HG02678 (cell line): Measurements from ENCODE around the gene FGD6.
A peak's percentile ranks its signal among the peaks of the same experiment; 100 is the strongest.
"Not testable (repeated sequence)": the region's sequence is repeated elsewhere in the genome, so short reads cannot be mapped to it uniquely, and the experiment has no call there.

Experiments
- ATAC-seq: cut with Tn5 transposase; IDR thresholded peaks from one replicate; pipeline ENCODE4 v1.9.1; 2021; ENCODE audit warnings: mild to moderate bottlenecking, moderate library complexity; ENCODE audit not compliant: unreplicated experiment

Gene FGD6

DNA sequence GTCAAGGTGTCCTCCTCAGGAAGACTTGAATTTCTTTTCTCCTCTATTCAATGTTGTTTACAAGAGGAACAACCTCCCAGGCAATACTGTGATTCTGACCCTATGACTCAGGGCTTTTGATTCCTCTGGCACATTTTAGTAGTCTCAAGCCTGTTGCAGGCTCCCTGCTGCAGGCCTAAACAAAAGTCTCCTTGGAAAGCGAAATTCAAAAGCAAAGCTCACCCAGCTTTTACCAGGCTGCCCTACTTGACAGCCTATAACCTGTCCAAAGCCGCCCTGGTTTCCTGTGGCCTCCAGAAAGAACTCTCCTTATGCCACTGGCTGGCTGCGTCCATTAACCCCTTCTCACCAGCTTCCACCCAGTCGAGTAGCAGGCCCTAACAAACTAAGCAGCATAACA is 11.6 kb downstream of the FGD6 start:
- no peak for ATAC-seq

- no peak for ATAC-seq
These were observed 12.1 kb downstream of the FGD6 start for GRCh38 chr12:95205016-95205624.

- ATAC-seq: no peak
These were observed 13.0 kb downstream of the FGD6 start for GRCh38 chr12:95204141-95204866.

DNA sequence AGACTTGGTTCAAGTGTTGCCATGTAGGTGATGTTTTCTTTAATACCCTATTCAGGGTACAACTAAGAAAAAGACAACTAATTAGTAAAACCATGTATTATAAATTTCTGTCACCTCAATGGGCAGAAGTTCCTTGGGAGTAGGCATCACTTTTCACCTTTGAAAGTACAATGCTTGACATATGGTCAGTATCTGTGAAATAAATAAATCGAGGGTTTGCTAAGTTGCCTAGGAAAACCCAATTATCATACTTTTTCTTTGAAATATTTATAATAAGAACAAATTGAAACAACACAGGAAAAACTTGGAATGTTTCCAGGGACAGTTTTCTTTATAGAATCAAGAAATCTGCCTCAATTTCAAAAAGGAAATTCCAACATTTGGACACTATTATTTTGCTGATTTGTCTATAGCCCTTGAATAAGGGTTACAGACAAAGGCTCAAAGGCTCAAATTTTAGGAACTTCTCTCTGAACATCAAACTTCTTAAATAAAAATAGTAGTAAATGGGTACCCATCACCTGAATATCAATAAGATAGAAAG is 13.7 kb downstream of the FGD6 start:
- ATAC-seq: no peak

GRCh38 chr12:95202691-95203486 is 14.4 kb downstream of the FGD6 start:
- ATAC-seq: no peak

GRCh38 chr12:95201056-95201670 is 16.1 kb downstream of the FGD6 start:
- no peak for ATAC-seq

DNA sequence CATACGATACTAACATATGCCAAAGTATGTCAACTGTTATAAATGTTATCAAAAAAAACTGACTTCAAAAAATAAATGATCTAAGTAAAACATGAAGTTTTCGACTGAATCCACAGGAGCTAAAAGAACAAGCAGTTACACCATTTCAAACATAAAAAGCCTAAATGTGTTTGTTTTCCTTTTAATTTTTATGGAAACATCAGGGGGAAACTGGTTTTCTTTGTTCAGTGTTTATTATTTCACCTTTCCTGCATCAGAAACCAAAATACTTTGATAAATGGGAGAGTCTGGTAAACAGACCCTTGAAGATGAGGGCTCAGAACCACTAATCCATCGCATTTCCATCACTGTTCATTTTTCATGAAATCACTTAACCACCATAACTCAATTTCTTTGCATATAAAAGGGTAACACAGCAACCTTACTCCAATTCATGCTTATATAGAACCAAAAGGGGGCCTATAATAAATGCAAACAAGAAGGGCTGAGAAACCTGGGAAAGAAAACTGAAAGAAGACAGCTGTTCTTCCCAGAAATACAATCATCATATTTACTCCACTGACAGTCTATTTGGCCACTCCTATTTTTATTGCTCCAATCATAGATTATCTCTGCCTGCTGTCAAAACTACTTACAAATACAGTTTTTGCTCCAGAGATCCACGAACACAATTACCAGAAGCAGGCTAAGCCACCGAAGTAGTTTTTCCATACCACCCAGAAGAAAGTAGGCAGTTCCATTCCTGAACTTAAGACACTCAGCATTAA is 17.0 kb downstream of the FGD6 start:
- ATAC-seq: no peak

DNA sequence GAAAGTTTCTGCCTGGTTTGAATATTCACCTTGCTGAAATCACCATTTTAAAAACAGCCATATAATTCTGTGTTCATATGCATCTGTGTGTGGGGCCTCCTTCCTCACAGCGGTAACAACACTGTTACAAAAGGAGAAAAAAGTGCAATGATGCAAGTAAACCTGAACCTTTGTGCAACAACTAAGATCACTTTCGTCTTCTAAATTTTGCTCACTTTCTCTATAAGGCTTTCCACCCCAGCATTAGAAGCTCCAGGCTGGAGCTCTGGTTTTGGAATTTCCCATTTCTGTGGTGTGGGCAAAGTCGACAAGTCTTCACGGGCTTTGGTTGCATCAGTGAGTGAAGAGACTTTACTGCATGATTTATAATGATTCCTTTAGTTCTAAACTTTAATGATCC is 18.4 kb downstream of the FGD6 start:
- ATAC-seq: peak; percentile 61

GRCh38 chr12:95197636-95198035 is 19.6 kb downstream of the FGD6 start:
- no peak for ATAC-seq

GRCh38 chr12:95196875-95197569 is 20.2 kb downstream of the FGD6 start:
- not testable (repeated sequence) for ATAC-seq

- no peak for ATAC-seq
These were observed 22.1 kb downstream of the FGD6 start for GRCh38 chr12:95195122-95195521.

- no peak for ATAC-seq
These were observed 24.1 kb downstream of the FGD6 start for GRCh38 chr12:95193139-95193538.

DNA sequence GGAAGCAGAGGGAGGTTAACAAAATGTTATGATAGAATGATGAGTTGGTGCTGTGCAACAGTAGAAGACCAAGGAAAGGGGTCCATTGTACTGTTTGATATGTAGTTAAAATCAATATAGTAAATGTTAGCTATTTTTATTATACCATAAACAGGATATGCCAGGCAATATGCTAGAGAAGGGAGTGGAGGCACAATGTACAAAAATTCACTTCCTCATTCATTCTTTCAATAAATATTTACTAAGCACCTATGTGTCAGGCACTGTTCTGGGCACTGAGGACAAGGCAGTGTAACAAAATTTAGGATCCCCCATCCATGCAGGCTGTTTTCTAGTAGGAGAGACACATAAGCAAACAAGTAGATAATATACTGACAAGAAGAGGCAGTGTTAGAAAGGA is 25.0 kb downstream of the FGD6 start:
- ATAC-seq: no peak

DNA sequence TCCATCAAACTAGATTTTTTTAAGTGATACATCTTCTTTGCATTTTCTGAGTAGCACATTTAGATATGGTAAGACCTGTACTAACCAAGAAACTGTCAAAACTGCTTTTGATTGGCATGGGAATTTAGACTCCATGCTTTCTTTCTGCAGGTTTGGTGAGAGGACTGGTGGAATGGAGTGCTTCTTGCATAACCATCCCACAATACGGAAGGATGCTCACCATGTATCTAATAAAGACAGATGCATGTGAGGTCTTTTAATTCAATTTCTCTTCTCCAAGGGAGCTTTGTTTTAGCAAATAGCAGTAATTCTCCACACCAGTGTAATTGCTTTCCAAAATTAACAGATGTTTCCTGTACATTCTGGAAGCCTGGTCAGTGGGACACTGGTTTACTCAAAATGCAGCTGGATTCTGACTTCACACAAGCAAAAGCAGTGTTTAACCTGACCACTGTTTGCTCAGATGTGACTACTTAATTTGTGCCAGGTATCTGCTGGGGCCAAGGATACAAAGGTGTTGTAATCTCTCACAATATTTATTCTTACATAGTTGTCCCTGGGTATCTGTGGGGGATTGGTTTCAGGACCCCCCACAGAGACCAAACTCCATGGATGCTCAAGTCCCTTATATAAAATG is 26.1 kb downstream of the FGD6 start:
- ATAC-seq: no peak

DNA sequence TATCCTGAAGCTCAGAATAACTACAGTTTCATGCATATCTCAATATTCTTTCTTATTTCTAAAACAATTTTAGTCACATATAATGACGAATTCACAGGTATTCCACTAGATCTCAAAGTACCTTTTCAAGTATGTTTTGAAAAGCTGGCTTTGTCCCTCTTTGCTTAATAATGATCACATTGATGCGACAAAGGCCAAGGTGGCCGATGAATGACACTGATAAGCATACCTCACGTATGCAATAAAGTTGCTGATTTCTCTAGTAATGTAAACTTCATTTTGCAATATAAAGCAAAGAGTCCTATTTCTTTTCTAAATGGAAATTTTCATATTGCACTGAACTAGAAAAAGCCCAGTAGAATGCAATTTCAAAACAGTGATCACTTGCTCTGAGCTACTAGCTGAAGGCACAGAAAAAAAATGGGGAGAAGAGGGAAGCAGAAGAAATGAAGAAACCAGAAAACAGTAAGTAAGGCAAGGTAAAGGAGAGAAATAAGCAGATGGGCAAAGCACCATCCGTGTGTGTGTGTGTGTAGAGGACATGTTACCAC is 29.3 kb downstream of the FGD6 start:
- no peak for ATAC-seq

DNA sequence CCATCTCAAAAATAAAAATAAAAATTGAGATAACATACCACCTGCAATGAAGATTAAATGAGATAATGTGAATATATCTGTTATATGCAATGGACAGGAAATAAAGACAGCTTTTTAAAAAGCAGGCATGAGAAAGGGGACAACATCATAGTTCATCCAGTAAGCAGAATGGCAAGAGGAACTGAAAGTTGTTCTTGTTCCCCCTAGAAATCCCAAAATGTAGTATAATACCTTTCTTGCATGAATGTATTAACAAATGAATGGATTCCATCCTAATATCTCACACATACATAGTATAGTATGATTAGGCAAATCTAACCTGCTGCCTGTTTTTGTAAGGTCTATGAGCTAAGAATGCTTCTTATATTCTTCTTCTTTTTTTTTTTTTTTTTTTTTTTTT is 31.4 kb downstream of the FGD6 start:
- ATAC-seq: no peak

DNA sequence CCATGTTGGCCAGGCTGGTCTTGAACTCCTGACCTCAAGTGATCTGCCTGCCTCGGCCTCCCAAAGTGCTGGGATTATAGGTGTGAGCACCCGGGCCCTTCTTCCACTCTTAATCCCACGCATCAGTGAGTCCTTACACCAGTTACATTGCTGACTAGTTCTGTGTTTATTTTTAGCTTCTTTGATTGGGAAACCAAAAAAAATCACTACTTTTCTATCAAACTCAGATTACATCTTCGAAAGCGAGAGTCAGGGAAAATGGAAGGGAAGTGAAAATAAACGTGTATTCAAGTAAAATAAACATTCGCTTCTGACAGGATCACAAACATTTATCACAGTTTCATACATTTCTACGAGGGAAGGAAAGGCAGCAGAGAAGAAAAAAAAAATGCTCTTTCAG is 32.2 kb downstream of the FGD6 start:
- no peak for ATAC-seq

- ATAC-seq: no peak
These were observed 33.1 kb downstream of the FGD6 start for GRCh38 chr12:95184121-95184520.

- ATAC-seq: peak; percentile 66
These were observed 34.3 kb downstream of the FGD6 start for GRCh38 chr12:95182868-95183415.
